HEK293 (cell line): Measurements from ENCODE around the gene PPP2R3A.

ENCODE experiments used
- CTCF ChIA-PET: fragments of 350-600 bp; formaldehyde crosslinking; extraction: SDS; loops from one replicate; lab custom pipeline; 2021; ENCODE audit warnings: antibody characterized with exemption; lab: Yijun Ruan, JAX
- POLR2A ChIA-PET: fragments of 300-600 bp; formaldehyde crosslinking; extraction: SDS; loops from one replicate; lab custom pipeline; 2020; ENCODE audit warnings: antibody characterized with exemption, inconsistent platforms; lab: Yijun Ruan, JAX
- H3K27ac ChIP-seq: fragments of 200-500 bp; sonication (Bioruptor generic); 2 replicates; pipeline ENCODE4 v1.5.1; 2014; ENCODE audit warnings: low read depth, low read length, control low read depth, inconsistent platforms; ENCODE audit errors: extremely low read depth
- H3K36me3 ChIP-seq, 2 experiments: fragments of 200-500 bp in 1 of 2; sonication (Bioruptor generic) in 1 of 2; 1 replicate in 1 of 2; 2 replicates in 1 of 2; pipeline ENCODE4 v1.5.1; 2014 to 2017; ENCODE audit warnings: inconsistent platforms in 2 of 2, low read length in 2 of 2; ENCODE audit not compliant: control insufficient read depth in 2 of 2, insufficient read depth in 1 of 2
- H3K4me1 ChIP-seq: fragments of 200-500 bp; sonication (Bioruptor generic); 2 replicates; pipeline ENCODE4 v1.5.1; 2014; ENCODE audit warnings: mild to moderate bottlenecking, low read length, inconsistent platforms; ENCODE audit not compliant: control insufficient read depth, insufficient read depth
- H3K4me3 ChIP-seq: 2 replicates; pipeline ENCODE4 v1.5.1; 2011; ENCODE audit warnings: low read depth, mild to moderate bottlenecking, control low read depth, low read length, moderate library complexity
- H3K9me3 ChIP-seq: fragments of 200-500 bp; sonication (Bioruptor generic); 2 replicates; pipeline ENCODE4 v1.5.1; 2014; ENCODE audit warnings: low read depth, low read length, inconsistent platforms; ENCODE audit not compliant: control insufficient read depth, insufficient read depth
- HOXA7 ChIP-seq: sonication (generic); formaldehyde crosslinking; IDR thresholded peaks from 2 replicates; pipeline ENCODE4 v1.8.1; 2022; ENCODE audit warnings: missing genetic modification reagents, borderline replicate concordance
- HOXD13 ChIP-seq: sonication (generic); formaldehyde crosslinking; IDR thresholded peaks from 2 replicates; pipeline ENCODE4 v1.8.0; 2022; ENCODE audit warnings: missing genetic modification reagents, borderline replicate concordance
- MYNN ChIP-seq: fragments of 450-650 bp; formaldehyde crosslinking; IDR thresholded peaks from 2 replicates; pipeline ENCODE4 v1.5.1; 2016; ENCODE audit warnings: missing biosample characterization, missing genetic modification characterization, borderline replicate concordance
- MZF1 ChIP-seq: fragments of 450-650 bp; formaldehyde crosslinking; IDR thresholded peaks from 2 replicates; pipeline ENCODE4 v1.5.1; 2017; ENCODE audit warnings: missing biosample characterization, missing genetic modification characterization, borderline replicate concordance
- SCRT2 ChIP-seq: fragments of 450-650 bp; formaldehyde crosslinking; IDR thresholded peaks from 2 replicates; pipeline ENCODE4 v1.5.1; 2016; ENCODE audit warnings: missing biosample characterization, missing genetic modification characterization
- TSHZ1 ChIP-seq: fragments of 450-650 bp; formaldehyde crosslinking; IDR thresholded peaks from 2 replicates; pipeline ENCODE4 v1.5.1; 2016; ENCODE audit warnings: missing biosample characterization, missing genetic modification characterization, borderline replicate concordance
- ZBTB21 ChIP-seq: fragments of 450-650 bp; formaldehyde crosslinking; IDR thresholded peaks from 2 replicates; pipeline ENCODE4 v1.5.1; 2017; ENCODE audit warnings: missing biosample characterization, missing genetic modification characterization
- ZEB2 ChIP-seq: fragments of 450-650 bp; formaldehyde crosslinking; IDR thresholded peaks from 2 replicates; pipeline ENCODE4 v1.5.1; 2016; ENCODE audit warnings: missing biosample characterization, missing genetic modification characterization
- ZNF26 ChIP-seq: fragments of 450-650 bp; formaldehyde crosslinking; IDR thresholded peaks from 2 replicates; pipeline ENCODE4 v1.5.1; 2016; ENCODE audit warnings: missing biosample characterization, missing genetic modification characterization
- ZNF366 ChIP-seq: fragments of 450-650 bp; formaldehyde crosslinking; conservative IDR thresholded peaks from 2 replicates; pipeline ENCODE4 v1.5.1; 2016; ENCODE audit warnings: missing biosample characterization, missing genetic modification characterization
- ZNF391 ChIP-seq: fragments of 450-650 bp; formaldehyde crosslinking; IDR thresholded peaks from 2 replicates; pipeline ENCODE4 v1.5.1; 2016; ENCODE audit warnings: low read depth, missing biosample characterization, missing genetic modification characterization, borderline replicate concordance
- ZNF510 ChIP-seq: fragments of 450-650 bp; formaldehyde crosslinking; IDR thresholded peaks from 2 replicates; pipeline ENCODE4 v1.5.1; 2018; ENCODE audit warnings: mild to moderate bottlenecking, missing genetic modification characterization, missing biosample characterization; ENCODE audit not compliant: insufficient replicate concordance
- ZNF521 ChIP-seq: fragments of 450-650 bp; formaldehyde crosslinking; IDR thresholded peaks from 2 replicates; pipeline ENCODE4 v1.5.1; 2017; ENCODE audit warnings: missing biosample characterization, mild to moderate bottlenecking, missing genetic modification characterization
- ZNF596 ChIP-seq: fragments of 450-650 bp; IDR thresholded peaks from 2 replicates; pipeline ENCODE4 v1.5.0; 2018; ENCODE audit warnings: missing biosample characterization, mild to moderate bottlenecking, missing genetic modification characterization, moderate library complexity
- ZNF830 ChIP-seq: fragments of 450-650 bp; IDR thresholded peaks from 2 replicates; pipeline ENCODE4 v1.5.0; 2018; ENCODE audit warnings: missing biosample characterization, missing genetic modification characterization, low read depth, mild to moderate bottlenecking, moderate library complexity
- TF ChIP-seq, protein P1 (sequence below): fragments of 450-650 bp; formaldehyde crosslinking; IDR thresholded peaks from 2 replicates; pipeline ENCODE4 v1.5.1; 2016; ENCODE audit warnings: missing biosample characterization, missing genetic modification characterization
- TF ChIP-seq, protein P2 (sequence below): fragments of 450-650 bp; formaldehyde crosslinking; conservative IDR thresholded peaks from 2 replicates; pipeline ENCODE4 v1.5.1; 2016; ENCODE audit warnings: low read depth, missing biosample characterization, missing genetic modification characterization

PPP2R3A gene

DNA sequence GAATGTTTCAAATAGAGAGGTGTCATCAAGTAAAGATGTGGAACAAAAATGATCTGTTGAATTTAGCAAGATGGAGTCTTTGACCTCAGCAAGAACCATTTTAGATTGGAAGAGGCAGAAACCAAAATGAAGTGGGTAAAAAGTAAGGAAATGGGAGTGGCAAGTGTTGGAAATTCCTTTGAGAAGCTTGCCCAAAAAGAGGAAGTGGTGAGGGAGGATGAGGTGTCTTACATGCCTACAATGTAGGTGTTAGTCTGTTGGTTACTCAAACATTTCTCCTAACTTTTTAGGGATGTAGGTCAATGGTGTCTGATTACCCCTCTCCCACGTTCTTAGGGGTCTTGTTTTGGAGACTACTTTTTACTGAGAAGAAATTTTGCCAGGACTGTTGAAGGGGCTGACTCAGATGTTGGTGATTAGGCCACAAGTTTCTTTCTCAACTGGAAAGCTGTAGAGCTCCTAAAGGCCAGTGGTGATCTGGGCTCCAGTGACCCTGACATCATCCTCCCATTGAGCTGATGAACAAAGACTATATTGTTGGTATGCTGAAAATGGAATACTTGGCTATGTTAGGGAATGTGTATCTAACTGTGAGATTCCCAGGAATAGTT, 5.1 kb downstream of the PPP2R3A start:
- no peaks in the 10 kb centered on the region for H3K9me3 ChIP-seq
- CTCF ChIA-PET = no interaction called here
- H3K4me1 ChIP-seq = peaks cover 7% of the 10 kb centered on the region; the same call in 1 of the 2 replicates
- H3K4me3 ChIP-seq = no peak overlapping the region
- H3K36me3 ChIP-seq = no peaks in the 10 kb centered on the region
- POLR2A ChIA-PET = no interaction called here
- H3K27ac ChIP-seq = no peak overlapping the region
- TF ChIP-seq ZNF391 (tag by site-specific recombination) = no peak
- no peak for TF ChIP-seq TSHZ1 (tag by site-specific recombination)
- TF ChIP-seq SCRT2 = no peak
- TF ChIP-seq, protein P1, sequence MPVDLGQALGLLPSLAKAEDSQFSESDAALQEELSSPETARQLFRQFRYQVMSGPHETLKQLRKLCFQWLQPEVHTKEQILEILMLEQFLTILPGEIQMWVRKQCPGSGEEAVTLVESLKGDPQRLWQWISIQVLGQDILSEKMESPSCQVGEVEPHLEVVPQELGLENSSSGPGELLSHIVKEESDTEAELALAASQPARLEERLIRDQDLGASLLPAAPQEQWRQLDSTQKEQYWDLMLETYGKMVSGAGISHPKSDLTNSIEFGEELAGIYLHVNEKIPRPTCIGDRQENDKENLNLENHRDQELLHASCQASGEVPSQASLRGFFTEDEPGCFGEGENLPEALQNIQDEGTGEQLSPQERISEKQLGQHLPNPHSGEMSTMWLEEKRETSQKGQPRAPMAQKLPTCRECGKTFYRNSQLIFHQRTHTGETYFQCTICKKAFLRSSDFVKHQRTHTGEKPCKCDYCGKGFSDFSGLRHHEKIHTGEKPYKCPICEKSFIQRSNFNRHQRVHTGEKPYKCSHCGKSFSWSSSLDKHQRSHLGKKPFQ = no peak

GRCh38 chr3:135973841-135974240, 8.3 kb downstream of the PPP2R3A start:
- Histone ChIP-seq H3K4me3 (no peak overlapping the region), H3K9me3 (no peaks in the 10 kb centered on the region), H3K4me1 (no peaks in the 10 kb centered on the region), H3K27ac (no peak overlapping the region), H3K36me3 (no peaks in the 10 kb centered on the region)
- POLR2A ChIA-PET = no interaction called here
- CTCF ChIA-PET = no interaction called here
- TF ChIP-seq ZNF510 (no peak), MZF1 (tag by site-specific recombination) (no peak), HOXA7 (CRISPR knock-in tag) (no peak), ZBTB21 (tag by site-specific recombination) (no peak), ZNF366 (tag by site-specific recombination) (no peak), ZNF830 (tag by site-specific recombination) (no peak), ZNF596 (tag by site-specific recombination) (no peak), MYNN (tag by site-specific recombination) (no peak), ZNF26 (no peak), ZNF521 (no peak), HOXD13 (no peak), ZEB2 (tag by site-specific recombination) (no peak)
- TF ChIP-seq, protein P2, sequence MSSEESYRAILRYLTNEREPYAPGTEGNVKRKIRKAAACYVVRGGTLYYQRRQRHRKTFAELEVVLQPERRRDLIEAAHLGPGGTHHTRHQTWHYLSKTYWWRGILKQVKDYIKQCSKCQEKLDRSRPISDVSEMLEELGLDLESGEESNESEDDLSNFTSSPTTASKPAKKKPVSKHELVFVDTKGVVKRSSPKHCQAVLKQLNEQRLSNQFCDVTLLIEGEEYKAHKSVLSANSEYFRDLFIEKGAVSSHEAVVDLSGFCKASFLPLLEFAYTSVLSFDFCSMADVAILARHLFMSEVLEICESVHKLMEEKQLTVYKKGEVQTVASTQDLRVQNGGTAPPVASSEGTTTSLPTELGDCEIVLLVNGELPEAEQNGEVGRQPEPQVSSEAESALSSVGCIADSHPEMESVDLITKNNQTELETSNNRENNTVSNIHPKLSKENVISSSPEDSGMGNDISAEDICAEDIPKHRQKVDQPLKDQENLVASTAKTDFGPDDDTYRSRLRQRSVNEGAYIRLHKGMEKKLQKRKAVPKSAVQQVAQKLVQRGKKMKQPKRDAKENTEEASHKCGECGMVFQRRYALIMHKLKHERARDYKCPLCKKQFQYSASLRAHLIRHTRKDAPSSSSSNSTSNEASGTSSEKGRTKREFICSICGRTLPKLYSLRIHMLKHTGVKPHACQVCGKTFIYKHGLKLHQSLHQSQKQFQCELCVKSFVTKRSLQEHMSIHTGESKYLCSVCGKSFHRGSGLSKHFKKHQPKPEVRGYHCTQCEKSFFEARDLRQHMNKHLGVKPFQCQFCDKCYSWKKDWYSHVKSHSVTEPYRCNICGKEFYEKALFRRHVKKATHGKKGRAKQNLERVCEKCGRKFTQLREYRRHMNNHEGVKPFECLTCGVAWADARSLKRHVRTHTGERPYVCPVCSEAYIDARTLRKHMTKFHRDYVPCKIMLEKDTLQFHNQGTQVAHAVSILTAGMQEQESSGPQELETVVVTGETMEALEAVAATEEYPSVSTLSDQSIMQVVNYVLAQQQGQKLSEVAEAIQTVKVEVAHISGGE (tag by site-specific recombination) = no peak
